Measurements from ENCODE around the gene SERP2.

GRCh38 chr13:44355621-44356020 is 18.0 kb upstream of the SERP2 start:
- no peak for TF ChIP-seq CTCF (IDR thresholded peaks at IDR 0.05)
- no peak for TF ChIP-seq POLR2A (IDR thresholded peaks at IDR 0.05)
- TF ChIP-seq POLR2AphosphoS5 (IDR thresholded peaks at IDR 0.05): no peak
